HG03175 (cell line): ENCODE measurements around the gene PXYLP1.

Source experiments
- ATAC-seq: cut with Tn5 transposase; IDR thresholded peaks from one replicate; pipeline ENCODE4 v1.9.1; 2021; ENCODE audit warnings: mild to moderate bottlenecking, moderate library complexity; ENCODE audit not compliant: unreplicated experiment

Gene PXYLP1

DNA sequence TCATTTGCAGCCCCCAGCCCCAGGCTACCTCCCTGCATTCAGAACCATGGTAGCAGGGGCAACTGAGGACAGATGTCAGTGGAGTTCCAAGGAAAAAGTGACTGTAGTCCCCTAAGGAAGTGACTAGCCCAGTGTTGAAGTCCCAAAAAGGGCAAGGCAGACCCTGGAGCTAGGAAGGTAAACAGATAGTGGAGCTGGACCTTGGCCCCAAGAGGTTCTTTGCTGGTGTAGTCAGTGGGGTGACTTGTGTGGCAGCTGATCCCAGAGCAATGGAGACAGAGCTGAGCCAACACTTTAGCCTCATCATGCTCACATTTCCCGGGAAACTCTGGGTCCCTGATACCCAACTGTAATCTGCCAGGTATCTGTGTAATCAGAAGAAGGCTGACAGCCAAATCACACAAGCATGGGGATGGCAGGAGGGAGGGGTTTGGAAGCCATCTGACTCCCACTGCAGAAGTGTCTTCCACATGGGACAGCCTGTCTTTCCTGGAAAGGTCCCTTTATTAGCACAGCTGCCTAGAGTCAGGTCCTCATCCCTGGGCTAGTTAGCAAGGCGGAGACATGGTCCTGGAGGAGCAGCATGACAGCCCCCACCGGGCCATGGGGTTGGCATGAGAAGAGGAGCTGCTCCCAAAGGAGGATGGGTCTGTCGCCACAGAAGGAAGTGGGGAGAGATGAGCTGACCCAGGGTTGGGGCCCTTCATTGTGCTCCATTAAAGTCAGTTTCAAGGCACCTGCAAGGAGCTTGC lies 39.8 kb downstream of the PXYLP1 start:
- no peak for ATAC-seq

- no peak for ATAC-seq
Observed at GRCh38 chr3:141272906-141273662, 41.5 kb downstream of the PXYLP1 start.

DNA sequence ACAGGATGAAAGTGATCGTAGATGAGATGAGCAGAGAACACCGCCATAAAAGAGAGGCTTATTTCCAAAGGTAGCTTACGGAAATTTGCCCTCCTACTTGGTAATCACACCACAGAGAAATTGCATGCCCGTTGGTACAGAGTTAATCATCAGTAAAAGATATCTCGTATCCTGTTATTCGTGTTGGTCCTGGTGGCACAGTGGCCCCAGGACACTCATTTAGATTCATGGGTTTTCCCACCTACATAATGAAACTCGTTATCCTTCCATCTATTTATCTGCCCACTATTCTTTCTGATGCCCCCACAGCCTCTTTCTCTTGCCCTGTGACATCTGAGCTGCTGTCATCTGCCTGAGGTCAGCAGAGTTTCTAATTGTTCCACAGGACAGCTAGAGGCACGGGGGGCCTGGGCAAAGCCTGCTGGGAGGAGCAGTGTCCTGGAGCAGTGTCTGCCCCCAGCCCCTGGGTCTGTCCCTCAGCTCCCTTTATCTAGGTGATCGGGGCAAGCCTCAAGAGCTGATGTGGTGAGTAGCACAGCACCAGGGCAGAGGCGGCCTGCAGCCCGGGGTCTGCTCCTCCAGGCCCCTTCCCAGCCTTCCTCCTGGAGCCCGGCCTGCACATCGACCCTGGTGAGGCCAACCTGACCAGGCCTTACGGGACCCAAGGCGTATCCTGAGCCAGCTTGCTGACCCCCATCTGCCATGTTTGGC lies 42.2 kb downstream of the PXYLP1 start:
- ATAC-seq, result no peak

- ATAC-seq, result no peak
Observed at GRCh38 chr3:141274411-141275031, 42.9 kb downstream of the PXYLP1 start.

- ATAC-seq, result no peak
Observed at GRCh38 chr3:141275032-141275422, 43.4 kb downstream of the PXYLP1 start.

DNA sequence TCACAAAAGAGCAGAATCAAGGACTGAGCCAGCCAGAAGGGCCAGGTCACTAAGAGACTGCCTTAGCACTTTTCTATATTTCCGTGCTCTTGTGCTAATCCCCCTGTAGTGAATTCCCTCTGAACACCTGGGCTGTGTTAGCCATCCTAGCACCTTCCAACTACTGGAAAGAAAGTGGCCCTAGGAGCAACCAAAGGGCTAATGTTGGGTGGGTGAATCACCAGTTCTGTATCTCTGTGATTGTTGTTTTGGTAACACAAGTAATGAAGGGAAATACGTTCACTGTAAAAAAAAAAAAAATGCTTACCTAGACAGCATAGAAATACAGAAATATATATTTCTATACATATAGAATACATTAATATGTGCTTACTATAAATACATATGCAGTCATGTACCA lies 43.9 kb downstream of the PXYLP1 start:
- ATAC-seq, result no peak

DNA sequence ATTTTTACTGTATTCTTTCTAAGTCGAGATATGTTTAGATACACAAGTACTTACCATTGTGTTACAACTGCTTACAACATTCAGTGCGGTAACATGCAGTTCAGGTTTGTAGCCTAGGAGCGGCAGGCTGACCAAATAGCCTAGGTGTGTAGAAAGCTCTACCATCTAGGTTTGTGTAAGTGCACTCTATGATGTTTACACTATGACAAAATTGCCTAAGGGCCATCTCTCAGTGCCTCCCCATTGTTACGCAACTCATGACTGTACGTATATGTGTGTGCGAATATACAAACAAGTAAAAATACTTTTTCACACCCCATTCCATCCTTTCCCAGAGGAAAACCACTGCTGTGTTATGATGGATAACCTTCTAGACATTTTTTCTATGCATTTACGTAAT lies 44.3 kb downstream of the PXYLP1 start:
- no peak for ATAC-seq

GRCh38 chr3:141276398-141276797 lies 44.8 kb downstream of the PXYLP1 start:
- ATAC-seq, result no peak

DNA sequence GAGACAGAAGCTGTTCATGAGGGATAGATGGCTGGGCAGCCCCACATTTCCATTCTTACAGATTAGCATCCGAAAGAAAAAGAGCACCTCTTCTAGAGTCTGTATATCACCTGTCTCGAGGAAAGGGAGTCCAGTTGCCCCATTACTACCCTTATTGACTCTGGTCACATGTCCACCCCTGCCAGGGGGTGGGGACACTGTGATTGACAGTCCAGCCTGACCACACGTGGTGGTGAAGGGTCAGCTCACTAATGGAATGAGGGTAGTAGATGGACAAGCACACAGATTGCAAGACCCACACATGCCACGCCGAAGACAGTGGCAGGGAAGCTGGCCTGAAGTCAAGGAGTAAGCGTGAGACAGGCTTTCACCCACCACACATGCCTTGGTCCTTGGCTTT lies 45.8 kb downstream of the PXYLP1 start:
- no peak for ATAC-seq

- ATAC-seq, result no peak
Observed at GRCh38 chr3:141278196-141279076, 46.8 kb downstream of the PXYLP1 start.

GRCh38 chr3:141279077-141279967 lies 47.7 kb downstream of the PXYLP1 start:
- ATAC-seq, result peak; percentile 62

- ATAC-seq, result no peak
Observed at GRCh38 chr3:141280086-141280485, 48.5 kb downstream of the PXYLP1 start.

DNA sequence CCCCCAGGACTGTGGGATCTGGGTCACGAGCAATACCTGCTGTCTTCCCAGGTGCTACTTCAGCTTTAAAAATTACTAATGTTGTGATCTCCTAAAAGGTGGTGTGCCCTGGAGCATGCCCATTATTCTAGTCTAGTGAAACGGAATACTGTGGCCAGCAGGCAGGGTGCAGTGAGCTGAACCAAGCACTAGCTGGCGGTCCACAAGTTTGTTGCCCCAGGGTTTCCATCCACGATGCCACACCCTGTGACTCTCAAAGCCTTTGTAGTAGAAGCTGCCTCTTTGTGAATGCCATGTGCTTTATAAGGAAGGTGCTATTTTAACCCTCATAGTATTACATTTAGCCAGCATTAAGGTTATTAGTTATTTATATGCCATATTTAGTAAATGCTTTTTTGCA lies 49.1 kb downstream of the PXYLP1 start:
- no peak for ATAC-seq

DNA sequence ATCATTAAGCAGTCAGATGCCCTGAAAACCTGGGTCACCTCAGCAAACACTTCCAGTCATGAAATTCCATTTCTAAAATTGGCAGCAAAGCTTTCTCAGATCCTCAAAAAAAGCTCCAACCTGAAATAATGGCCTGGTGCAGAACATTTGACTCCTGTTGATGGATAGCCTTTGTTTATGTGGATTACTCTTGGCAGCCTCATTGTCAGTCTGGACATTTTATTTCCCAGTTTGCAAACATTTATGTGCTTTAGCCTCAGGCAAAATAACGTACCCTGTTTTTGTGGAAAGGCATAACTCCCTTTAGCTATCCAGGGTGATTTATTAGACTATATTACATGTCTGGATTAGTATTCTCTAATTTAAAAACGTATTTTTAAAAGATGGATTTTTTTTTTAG lies 53.9 kb downstream of the PXYLP1 start:
- ATAC-seq, result no peak

DNA sequence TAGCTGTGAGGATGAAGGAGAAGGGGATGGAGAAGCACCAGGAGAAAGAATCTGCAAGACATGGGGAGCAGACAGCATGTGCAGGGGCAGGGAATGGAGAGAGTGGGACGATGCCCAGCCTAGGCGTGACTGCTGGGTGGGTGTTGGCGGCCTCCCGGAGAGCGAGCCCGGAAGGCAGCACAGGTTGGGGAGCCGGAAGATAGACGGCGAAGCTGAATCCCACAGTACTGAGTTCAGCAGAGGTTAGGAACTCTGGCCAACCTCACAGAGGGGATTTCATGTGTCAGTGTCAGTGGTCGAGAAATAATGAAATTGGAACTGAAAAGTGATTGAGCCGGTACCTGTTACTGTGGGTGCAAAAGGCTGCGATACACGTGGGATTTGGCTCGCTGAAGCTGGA lies 55.2 kb downstream of the PXYLP1 start:
- no peak for ATAC-seq

- no peak for ATAC-seq
Observed at GRCh38 chr3:141287326-141287725, 55.7 kb downstream of the PXYLP1 start.

GRCh38 chr3:141288336-141288990 lies 56.8 kb downstream of the PXYLP1 start:
- ATAC-seq, result no peak

DNA sequence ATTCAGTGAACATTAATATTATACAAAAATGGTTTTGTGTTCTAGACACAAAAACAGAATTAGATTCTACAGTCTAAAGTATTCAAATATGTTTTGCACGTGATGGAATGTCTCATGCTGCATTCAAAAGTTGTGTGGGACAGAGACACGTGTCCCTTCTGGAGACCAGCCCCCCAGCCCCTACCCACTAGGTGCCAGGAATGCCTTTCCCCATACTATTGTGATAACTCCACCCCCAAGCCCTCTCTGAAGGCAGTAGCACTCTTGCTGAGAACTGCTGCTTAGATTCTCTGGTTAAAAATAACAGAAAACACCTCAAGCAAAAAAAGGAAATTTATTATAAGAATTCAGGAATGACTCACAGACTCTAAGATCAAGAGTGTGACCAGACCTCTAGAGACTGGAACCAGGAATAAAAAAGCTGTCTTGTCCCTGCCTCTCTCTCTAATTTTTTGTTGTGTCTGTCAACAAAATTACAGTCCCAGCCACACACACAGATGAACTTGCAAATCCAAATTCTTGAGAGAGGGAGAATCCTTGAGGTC lies 57.7 kb downstream of the PXYLP1 start:
- ATAC-seq, result no peak
